Measurements from ENCODE around the gene TIGD7. TPM values are rescaled to one million over a fixed set of nuclear protein-coding genes. Genes with fewer than 3 reads are reported as not detected.

TIGD7 gene
- total and polyA plus RNA-seq, 12 donors = 2.1 to 8.7 (median 4.5) TPM

GRCh38 chr16:3292604-3293003 is 12.6 kb downstream of the TIGD7 start:
- TF ChIP-seq CTCF (IDR thresholded peaks at IDR 0.05) (no peak), POLR2A (IDR thresholded peaks at IDR 0.05) (no peak)
- peaks cover 0 to 92% (median 0%) of the 10 kb centered on the region in 3 donors for H3K9me3 ChIP-seq (replicated peaks in 1 of 3)
- no peak overlapping the region for H3K4me3 ChIP-seq
- H3K4me1 ChIP-seq (replicated peaks in 1 of 2) = no peaks in the 10 kb centered on the region
- no peak for DNase-seq
- H3K36me3 ChIP-seq (replicated peaks in 1 of 2) = peaks cover 0 to 27% of the 10 kb centered on the region in 2 donors
- WGBS, 4 donors = 93 to 100% (median 97%) methylated on average over 3 of the region's 3 CpGs
- no peaks in the 10 kb centered on the region for H3K27me3 ChIP-seq
- intact Hi-C loops (cut with DNase I) = no loop called here
- no peak overlapping the region for H3K27ac ChIP-seq

GRCh38 chr16:3289998-3290673 is 15.1 kb downstream of the TIGD7 start:
- Histone ChIP-seq H3K4me1 (replicated peaks in 1 of 2) (peaks cover 0 to 5% of the 10 kb centered on the region in 2 donors), H3K36me3 (replicated peaks in 1 of 2) (peaks cover 0 to 43% of the 10 kb centered on the region in 2 donors), H3K4me3 (no peak overlapping the region), H3K27ac (no peak overlapping the region), H3K27me3 (no peaks in the 10 kb centered on the region), H3K9me3 (replicated peaks in 1 of 3) (peaks cover 0 to 69% (median 0%) of the 10 kb centered on the region in 3 donors)
- intact Hi-C loops (cut with DNase I) = no loop called here
- peak in 1 of 7 donors; percentile 15 for DNase-seq
- WGBS, 4 donors = 96 to 99% (median 98%) methylated on average over 15 to 16 of the region's 16 CpGs
- TF ChIP-seq POLR2A (IDR thresholded peaks at IDR 0.05) (no peak), CTCF (IDR thresholded peaks at IDR 0.05) (no peak)

GRCh38 chr16:3285131-3285530 is 20.1 kb downstream of the TIGD7 start:
- peak in 1 of 7 donors; percentile 10 for DNase-seq
- intact Hi-C loops (cut with DNase I) = no loop called here
- H3K27ac ChIP-seq = no peak overlapping the region
- TF ChIP-seq POLR2A (IDR thresholded peaks at IDR 0.05) (no peak), CTCF (IDR thresholded peaks at IDR 0.05) (no peak)
- 84 to 89% (median 87%) methylated on average over 5 to 6 of the region's 6 CpGs for WGBS, 4 donors
- peaks cover 11 to 22% of the 10 kb centered on the region in 2 donors for H3K4me1 ChIP-seq (replicated peaks in 1 of 2)
- H3K27me3 ChIP-seq = no peaks in the 10 kb centered on the region
- H3K9me3 ChIP-seq (replicated peaks in 1 of 3) = peaks cover 0 to 21% (median 0%) of the 10 kb centered on the region in 3 donors
- peak overlapping the region in 1 of 4 donors; percentile 86 for H3K4me3 ChIP-seq
- H3K36me3 ChIP-seq (replicated peaks in 1 of 2) = peaks cover 0 to 32% of the 10 kb centered on the region in 2 donors

- H3K4me3 ChIP-seq = peak overlapping the region; percentile 62 to 86 (median 86)
- DNase-seq = peak in 4 of 7 donors; percentile 30 to 43 (median 38)
- intact Hi-C loops (cut with DNase I) = no loop called here
- no peaks in the 10 kb centered on the region for H3K27me3 ChIP-seq
- WGBS, 4 donors = 4 to 13% (median 7%) methylated on average over 15 to 56 of the region's 56 CpGs
- peaks cover 0 to 9% (median 0%) of the 10 kb centered on the region in 3 donors for H3K9me3 ChIP-seq (replicated peaks in 1 of 3)
- peak overlapping the region; percentile 61 to 99 (median 98) for H3K27ac ChIP-seq
- TF ChIP-seq POLR2A (IDR thresholded peaks at IDR 0.05) = no peak
- no peak for TF ChIP-seq CTCF (IDR thresholded peaks at IDR 0.05)
- peaks cover 11 to 22% of the 10 kb centered on the region in 2 donors for H3K4me1 ChIP-seq (replicated peaks in 1 of 2)
- H3K36me3 ChIP-seq (replicated peaks in 1 of 2) = peaks cover 0 to 22% of the 10 kb centered on the region in 2 donors
These were observed 21.4 kb downstream of the TIGD7 start for GRCh38 chr16:3283543-3284447.
